Medulla oblongata (tissue), 1 donor: ENCODE results near the gene DNM3.

Experiments used
- DNase-seq: peaks from one replicate; pipeline ENCODE4 v3.0.0-alpha.2; 2015; ENCODE audit errors: extremely low spot score

DNM3 gene

DNA sequence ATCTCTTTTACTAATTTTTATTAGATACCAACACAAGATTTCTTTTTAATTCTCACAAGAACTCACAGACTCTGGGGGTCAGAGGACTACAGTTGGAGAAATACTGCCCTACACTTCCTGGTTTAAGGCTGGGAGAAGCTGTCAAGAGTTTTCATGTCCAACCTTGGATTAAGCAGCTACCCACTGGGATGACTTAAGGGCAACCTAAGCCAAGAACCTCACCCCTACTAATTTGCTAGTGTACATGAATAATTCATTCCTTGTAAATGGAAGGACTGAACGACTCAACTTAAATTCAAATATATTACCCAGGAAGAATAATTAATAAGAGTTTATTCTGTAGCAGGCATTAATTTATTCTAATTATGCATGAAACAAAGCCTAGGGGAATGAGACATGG is 396.9 kb downstream of the DNM3 start:
- no peak for DNase-seq

DNA sequence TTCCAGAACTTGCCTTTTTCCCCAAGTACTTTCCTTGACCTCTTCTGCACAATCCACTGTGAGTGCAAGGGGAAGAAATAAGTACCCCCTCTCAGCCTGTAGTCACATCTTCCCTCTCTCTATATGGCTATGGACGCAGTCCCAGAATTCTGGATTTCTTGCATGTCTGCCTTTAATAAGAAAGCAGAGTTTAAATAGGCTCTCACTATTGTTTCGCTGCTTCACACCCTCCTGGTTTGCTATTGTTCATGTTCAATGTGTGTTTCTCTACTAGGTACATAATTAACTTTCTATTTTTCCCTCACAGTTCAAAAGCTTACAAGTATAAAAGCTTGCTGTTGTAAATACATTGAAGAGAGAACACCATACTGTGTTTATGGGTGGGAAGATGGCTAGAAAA is 397.7 kb downstream of the DNM3 start:
- no peak for DNase-seq

DNA sequence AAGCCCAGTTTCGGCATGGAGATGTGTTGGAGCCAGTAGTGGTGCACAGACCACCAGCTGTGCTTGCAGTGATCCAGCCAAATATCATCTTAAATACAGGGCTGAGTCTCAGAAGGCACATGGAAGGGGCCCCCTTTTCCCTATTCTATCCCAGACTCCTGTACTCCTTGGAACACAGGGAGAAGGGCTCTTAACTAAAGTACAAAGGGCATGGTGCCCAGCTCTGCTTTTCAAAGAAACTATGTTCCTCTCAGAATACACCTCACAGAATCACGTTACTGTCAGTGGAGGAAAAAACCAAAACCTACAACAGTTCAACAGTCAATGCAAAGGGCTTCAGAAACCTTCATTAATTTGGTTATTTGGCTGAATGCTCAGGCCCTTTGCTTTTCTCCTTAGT is 398.6 kb downstream of the DNM3 start:
- peak; percentile 58 for DNase-seq

DNA sequence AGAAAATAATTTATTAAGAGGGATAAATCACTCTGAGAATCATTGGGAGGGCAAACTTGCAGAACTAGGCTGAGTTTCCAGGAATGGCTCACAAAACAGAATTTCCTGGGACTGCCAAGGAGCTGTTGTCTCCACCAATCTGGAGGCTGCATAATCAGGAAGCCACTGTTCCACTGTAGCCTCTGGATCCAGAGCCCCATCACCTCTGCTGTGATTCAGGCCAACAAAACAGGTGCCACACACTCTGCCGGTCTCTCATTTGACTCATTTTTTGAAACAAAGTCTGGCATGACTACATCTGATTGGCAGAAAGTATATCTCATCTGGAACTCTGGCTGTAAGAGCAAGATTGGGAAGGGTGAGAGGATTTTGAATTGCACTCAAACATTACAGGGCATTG is 400.2 kb downstream of the DNM3 start:
- no peak for DNase-seq

DNA sequence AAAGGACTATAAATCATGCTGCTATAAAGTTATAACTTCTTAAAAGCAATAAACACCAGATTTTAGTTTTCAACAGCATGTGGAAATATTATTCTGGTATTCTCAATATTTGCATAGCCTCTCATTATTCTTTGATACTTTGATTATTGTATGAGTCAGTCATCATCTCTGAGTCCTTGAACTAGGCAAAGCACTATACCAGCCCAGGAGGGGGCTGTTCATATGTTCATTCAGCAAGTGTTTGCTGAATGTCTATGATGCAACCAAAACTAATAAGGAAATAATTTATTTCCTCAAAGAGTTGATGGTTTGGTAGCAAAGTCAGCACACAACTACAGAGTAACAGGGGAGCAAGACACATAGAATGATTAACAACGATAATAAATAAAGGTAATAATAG is 403.6 kb downstream of the DNM3 start:
- no peak for DNase-seq

DNA sequence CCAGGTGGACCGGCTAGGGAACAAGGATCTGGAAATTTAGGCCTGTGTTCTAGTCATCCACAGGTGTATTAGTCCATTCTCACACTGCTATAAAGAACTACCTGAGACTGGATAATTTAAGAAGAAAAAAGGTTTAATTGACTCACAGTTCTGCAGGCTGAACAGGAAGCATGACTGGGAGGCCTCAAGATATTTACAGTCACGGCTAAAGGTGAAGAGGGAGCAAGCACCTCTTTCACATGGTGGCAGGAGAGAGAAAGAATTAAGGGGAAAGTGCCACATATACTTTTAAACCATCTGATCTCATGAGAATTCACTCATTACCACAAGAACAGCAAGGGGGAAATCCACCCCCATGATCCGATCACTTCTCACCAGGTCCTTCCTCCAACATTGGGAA is 404.5 kb downstream of the DNM3 start:
- DNase-seq, result no peak

DNA sequence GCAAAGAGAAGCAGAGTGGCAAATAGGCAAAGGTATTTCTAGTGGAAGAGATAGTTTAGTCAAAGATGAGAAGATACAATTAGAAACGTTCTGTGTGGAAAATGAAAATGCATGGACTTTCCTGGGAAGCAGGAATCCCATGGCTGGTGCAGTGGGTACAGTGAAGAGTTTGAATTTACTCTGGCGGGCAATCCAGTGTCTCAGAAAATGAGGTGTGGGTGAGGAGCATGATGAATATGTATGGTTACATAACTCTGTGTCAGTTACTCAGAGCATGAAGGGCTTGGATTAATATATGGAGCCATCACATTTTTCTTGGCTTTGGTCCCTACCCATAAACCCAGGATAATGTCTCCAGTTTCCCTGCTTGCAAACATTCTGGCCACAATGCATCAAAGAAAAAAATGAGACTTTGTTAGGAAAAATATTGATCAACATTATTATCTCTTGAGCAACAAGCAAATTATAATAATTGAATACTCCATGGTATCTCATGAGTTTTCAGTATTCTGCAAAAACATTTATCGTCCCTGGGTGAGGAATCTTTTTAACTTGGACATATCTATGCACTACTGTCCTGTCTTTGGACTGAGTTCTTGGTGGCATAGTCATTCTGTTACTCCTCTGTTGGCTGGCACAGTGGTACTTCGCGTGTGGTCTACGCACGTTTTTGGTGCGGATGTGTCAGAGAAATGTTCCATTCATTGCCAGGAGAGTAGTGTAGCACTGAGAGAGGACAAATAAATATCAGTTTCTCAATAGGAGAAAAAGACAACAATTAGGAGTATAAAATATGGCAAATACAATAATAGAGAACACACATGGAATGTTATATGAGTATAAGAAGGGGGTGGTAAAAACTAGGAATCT is 405.5 kb downstream of the DNM3 start:
- DNase-seq, result no peak

DNA sequence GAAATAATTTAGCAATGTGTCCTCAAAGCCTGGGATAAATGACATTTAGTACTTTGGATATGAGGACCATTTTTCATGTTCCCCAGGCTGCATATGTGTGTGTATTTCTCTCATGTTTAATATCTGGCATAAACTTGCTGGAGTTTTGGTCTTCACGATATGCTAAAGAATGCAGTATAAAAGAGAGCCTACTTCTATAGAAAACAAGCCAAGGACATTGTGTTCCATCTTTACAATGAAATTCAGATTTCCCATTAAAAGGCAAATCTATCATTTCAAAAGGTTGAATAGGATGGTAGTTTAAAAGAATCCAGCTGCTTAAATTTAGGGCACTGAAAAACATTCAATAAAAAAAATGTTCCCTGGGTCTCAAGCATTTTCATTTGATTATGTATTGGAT is 410.2 kb downstream of the DNM3 start:
- DNase-seq, result no peak

DNA sequence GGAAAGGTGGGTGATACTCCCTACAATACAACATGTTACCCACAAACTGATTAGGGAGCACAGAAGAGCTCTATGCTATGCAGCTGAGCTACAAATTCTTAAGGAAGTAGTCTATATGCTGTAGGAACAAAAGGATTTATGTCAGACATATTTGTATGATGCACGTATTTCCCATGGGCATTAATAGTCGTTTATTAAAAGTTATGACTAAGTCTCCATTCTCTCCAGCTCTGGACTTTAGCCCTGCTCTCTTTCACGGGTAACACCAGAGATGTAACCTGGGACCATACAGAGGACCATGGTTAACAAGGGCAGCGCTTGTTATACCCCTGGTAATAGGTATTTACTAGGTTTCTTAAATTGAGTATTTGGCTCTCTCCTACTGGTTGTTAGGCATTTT is 411.0 kb downstream of the DNM3 start:
- DNase-seq, result no peak

DNA sequence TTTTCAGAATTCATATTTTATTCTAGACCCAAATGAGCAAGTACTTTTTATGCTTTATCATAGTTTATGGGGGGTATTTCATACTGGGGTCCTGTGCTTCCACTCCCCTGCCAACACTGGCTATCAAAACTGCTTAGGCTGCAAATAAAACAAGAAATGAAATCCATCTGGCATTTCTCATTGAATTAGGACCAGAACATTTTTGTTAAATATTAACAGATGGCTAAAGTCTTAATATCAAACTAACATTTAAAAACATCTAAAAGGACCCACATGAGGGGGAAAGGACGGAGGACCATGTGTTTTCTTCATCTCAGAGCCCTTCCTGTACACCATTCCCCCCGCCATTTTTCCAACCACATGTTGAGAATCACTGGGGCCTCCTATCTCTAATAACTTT is 411.7 kb downstream of the DNM3 start:
- DNase-seq, result no peak

DNA sequence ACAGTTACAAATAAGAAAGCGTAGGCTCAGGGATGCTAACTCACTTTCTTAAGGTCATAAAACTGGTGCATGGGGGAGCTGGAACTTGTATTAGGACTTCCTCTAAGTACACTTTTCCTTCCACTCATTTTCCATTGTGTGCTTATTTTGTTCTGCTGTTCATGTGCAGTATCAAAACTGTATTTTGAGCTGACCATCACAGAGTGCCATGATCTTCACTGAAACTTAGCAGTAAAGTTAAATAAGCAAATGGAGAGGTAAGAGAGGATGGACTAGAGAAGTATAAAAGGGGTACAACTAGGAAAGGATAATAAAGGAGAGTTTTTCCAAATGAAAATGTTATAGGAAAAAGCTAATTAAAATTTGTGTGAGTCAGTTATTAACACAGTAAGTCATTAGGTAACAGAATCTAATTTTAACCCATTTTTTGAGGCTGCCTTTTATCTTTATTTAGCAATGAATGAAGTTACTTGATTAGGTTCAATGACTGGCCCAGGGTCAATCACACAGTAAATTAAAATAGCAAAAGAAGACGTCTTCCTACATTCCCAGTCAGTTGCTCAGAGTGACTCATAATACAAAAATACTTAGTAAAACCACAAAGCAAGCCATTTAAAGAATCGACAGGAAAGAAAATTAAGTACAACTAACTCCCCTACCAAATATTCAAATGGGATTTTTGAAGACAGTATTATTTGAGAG is 413.4 kb downstream of the DNM3 start:
- no peak for DNase-seq

DNA sequence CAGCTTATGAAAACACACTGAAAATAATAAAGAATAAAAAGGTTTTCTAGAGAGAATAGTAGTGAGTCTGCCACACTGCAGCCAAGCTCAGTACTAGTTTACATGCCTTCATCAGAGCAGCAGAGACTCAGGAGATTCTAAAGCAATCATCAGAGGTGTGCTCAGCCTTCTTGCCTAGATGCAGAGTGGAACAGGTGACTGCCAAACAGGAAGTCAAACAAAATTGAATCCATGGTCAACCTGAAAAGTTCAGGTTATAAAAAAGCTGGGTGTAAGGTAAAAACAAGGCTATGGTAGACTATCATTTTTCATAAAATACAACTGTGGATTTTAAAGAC is 413.9 kb downstream of the DNM3 start:
- DNase-seq, result no peak

DNA sequence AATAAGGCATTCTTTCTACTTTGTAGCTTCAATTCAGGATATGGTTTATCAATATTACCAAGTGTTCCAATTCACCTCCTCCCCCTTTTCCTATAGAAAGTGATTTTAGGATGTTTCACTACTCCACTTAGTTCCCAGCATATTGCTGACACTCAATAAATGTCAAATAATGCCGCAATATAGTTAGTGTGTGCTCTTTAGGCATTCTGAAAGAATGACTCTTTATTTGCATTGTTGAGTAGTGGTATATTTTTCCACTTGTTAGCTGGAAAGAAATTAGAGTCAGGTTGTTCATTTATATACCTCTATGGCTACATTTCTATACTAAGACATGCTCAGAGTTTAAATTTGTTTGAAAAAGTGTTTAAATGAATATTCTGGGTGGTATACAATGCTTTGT is 424.6 kb downstream of the DNM3 start:
- DNase-seq, result no peak

DNA sequence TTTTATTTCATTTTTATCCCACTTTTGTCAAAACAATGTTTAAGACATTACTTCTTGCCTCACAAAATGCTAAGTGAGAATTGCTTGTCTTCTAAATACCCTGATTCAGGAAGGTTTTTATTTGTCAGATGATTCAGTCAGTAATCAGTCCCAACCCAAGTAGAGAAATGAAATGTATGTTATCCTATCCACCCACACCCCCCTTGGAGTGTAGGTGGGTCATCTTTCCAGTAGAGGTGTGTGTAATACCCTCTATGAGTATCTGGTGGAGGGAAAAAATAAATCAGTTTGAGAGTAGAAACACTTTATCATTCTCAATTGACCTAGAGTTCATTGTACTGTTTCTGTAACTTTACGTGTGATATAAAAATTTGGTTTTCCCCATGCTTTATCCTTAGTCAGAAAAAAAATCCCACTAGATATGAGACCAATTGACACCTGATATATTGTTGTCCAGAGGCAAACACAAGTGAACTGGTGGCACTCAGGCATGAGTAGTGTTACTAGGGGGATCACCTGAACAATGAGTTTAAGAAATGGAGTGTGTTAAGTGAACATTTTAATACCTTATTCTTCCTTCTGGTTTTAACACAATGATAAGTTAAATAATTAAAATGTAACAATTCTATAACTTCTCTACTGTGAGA is 425.4 kb downstream of the DNM3 start:
- DNase-seq, result no peak

DNA sequence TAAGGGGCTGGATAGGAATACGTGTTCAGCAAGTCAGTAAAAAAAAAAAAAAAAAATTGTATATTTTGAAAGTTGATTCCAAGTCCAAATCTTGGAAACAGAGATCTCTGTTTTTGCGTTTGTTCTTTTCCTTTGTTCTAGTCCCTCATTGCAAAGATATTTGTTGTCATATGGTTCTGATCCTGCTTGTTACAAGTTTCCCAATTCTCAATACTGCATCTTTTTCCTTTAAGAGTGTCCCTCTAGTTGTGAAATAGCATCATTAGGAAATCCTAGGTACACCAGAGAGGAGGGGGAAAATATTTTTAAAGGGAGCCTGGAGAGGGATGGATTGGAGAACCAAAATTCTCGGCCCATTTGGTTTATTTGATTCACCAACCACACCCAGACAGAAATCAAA is 426.9 kb downstream of the DNM3 start:
- DNase-seq, result no peak

DNA sequence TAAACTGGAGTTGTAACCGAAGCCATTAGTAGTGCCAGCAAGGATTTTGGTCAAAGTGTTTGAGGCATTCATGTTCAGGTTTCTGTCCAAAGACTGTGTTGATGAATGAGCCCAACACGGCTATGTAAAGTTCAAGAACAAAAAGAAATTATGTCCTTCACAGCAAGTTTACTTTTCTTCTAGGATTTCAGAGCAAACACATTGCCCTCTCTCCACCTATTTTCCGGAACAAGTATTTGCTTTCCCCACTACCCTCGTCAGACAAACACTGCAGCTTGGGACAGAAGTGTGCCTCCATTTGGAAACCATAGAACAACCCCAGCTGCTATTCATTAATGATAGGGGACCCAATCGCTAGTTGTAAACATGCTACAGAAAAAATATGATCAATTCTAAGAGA is 427.8 kb downstream of the DNM3 start:
- DNase-seq, result no peak

DNA sequence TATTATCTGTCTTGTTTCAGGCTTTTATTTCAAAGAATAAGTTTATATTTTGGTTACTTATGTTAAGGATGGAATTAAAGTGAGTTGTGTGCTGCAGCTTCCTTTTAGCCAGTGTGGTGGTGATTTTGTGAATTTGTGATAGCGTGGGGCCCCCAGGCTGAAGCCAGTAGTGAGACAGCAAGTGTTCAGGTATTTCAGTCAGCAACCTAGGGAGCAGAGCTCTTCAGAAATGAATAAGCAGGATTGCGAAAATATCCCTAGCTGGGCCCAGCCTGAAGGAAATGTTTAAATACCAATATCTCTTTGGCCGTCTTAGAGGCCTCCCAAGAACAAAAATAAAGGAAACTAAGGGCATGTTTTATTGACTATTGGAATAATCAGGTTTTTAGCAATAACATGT is 428.3 kb downstream of the DNM3 start:
- no peak for DNase-seq

DNA sequence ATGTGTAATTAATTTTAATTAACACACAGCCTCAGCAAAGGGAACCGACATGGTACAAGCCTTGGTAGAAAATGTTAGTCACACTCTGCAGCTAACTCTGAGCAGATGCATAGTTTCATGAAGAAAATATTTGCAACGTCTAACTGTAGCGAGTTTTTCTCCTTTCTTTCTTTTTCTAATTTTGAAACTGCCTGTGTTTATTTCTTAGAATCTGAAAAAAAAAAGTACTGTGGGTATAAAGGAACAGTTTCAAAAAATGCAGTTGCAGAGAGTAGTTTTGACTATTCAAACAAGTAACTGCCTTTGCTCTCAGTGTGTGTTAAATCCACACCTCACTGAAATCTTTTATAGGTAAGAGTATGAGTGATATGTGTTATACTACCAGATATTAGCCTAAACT is 429.3 kb downstream of the DNM3 start:
- no peak for DNase-seq

DNA sequence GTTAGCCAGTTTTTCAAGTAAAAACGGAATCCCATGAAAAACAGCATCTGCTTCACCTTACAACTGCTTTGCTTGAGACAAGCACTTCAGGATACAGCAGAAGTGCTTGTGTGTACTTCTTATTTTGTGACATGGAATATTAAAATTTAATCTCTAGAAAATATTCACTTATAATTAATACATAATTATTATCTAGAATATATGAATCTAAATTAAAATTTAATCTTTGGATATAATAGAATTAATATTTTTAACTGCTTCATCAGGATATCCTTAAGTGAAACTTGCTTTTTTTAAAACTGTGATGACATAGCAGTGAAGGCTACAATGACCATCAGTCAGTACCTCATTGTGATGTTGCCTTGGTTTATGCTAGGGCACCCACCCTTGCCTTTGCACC is 430.8 kb downstream of the DNM3 start:
- DNase-seq, result no peak

DNA sequence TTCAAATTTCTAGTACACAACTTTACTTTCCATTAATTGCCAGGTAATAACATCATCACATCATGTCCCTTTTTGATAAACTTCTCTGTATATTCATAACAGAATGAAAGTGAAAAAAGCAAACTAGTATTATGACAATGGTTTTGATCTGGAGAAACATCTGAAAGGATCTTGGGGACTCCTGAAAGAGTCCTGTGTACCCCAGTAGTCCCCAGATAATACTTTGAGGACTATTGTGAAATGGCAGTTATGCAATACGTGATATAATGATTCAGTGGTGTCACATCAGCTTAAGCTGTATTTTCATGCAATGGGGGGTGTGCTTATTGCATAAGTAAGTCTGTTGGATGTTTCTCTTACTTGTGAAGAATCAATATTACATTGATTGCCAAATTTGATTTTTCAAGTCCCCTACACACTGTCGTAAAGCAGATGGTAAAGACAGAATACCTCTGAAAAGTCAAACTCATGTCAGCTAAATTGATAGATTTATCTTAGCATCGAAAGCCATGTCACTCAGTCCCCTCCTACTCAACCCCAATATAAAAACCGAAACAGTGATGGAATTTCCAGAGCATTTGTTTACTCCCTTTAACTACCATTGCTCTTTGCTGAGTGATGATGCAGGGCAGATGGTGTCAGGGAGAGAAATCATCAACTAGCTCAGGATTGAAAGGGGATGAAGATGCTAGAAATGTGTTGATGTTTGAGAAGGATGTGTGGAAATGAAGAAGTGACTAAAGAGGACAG is 432.5 kb downstream of the DNM3 start:
- no peak for DNase-seq

DNA sequence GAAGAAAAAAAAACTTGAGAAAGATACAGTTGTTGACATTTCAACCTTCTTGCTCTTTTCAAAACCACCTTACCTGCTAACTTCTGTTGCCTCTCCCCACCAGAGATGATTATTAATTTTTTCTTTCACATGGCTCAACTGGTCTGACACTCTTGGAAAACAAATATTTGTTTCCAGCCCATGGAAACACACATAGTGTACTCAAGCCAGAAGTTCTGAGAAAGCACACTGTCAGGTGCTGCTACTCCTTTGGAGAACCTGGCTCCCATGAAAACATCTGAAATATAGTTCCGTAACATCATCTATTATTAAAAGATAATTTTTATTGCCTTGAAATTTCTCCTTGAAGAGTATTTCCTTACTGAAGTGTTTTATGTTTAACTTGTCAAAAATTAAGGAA is 434.2 kb downstream of the DNM3 start:
- DNase-seq, result no peak

DNA sequence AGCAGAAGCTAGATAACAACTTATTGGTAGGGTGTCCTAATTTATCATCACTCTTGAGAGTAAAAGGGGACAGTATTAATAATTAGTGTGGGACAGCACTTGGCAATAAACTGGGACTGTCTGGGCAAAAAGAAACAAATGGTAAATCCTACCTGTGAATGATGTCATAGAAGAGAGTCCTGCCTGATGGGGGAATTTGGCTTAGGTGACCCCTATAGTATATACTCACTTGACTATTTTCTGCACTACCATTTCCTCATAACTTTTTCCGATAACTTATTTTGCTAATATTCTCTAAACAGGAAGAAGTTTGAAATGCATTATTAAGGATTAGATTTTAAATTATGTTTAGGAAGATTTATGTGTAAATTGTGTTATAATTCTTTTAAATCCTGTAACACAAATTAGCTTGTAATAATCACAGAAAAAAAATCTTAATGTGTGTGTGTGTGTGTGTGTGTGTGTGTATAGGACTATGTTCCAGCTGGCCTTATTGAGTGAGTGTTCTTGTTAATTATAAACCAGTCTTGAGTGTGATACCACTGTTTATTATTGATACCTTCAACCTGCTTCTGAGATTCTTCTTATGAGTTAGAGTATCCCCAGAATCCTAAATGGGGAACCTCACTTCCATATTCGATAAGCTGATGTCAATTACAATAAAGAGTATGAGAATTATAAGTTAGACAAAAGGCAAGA is 435.0 kb downstream of the DNM3 start:
- DNase-seq, result no peak
